ENCODE measurements around the gene PLD4. TPM values are rescaled to one million over a fixed set of nuclear protein-coding genes. Genes with fewer than 3 reads are reported as not detected.

Gene PLD4
- total RNA-seq, 1 donor from 2014 or later, result not detected

GRCh38 chr14:104969741-104970230, 45.1 kb downstream of the PLD4 start:
- no peak overlapping the region for H3K27ac Mint-ChIP-seq (ENCODE audit: unreplicated experiment)
- peak; percentile 14 for DNase-seq
- peaks cover 5% of the 10 kb centered on the region for H3K4me1 Mint-ChIP-seq (ENCODE audit: low read depth, unreplicated experiment)
- H3K36me3 Mint-ChIP-seq (ENCODE audit: unreplicated experiment), result no peaks in the 10 kb centered on the region
- peaks cover 2% of the 10 kb centered on the region for H3K9me3 Mint-ChIP-seq (ENCODE audit: unreplicated experiment)
- H3K27me3 Mint-ChIP-seq (ENCODE audit: unreplicated experiment), result peaks cover 4% of the 10 kb centered on the region
- no peak for TF ChIP-seq CTCF (IDR thresholded peaks at IDR 0.05; ENCODE audit: partially characterized antibody, unreplicated experiment)
- no peak overlapping the region for H3K4me3 Mint-ChIP-seq (ENCODE audit: unreplicated experiment)

- H3K4me1 Mint-ChIP-seq (ENCODE audit: low read depth, unreplicated experiment), result peaks cover 5% of the 10 kb centered on the region
- no peak overlapping the region for H3K27ac Mint-ChIP-seq (ENCODE audit: unreplicated experiment)
- no peak overlapping the region for H3K4me3 Mint-ChIP-seq (ENCODE audit: unreplicated experiment)
- peaks cover under 1% of the 10 kb centered on the region for H3K9me3 Mint-ChIP-seq (ENCODE audit: unreplicated experiment)
- no peak for TF ChIP-seq CTCF (IDR thresholded peaks at IDR 0.05; ENCODE audit: partially characterized antibody, unreplicated experiment)
- H3K36me3 Mint-ChIP-seq (ENCODE audit: unreplicated experiment), result no peaks in the 10 kb centered on the region
- DNase-seq, result peak; percentile 62
- H3K27me3 Mint-ChIP-seq (ENCODE audit: unreplicated experiment), result peaks cover 4% of the 10 kb centered on the region
These were observed 45.8 kb downstream of the PLD4 start for GRCh38 chr14:104970231-104971068.

GRCh38 chr14:104971447-104972240, 47.0 kb downstream of the PLD4 start:
- no peak for TF ChIP-seq CTCF (IDR thresholded peaks at IDR 0.05; ENCODE audit: partially characterized antibody, unreplicated experiment)
- Mint-ChIP-seq H3K27ac (ENCODE audit: unreplicated experiment) (no peak overlapping the region), H3K4me3 (ENCODE audit: unreplicated experiment) (no peak overlapping the region), H3K36me3 (ENCODE audit: unreplicated experiment) (no peaks in the 10 kb centered on the region), H3K9me3 (ENCODE audit: unreplicated experiment) (peaks cover 3% of the 10 kb centered on the region), H3K27me3 (ENCODE audit: unreplicated experiment) (peaks cover 6% of the 10 kb centered on the region), H3K4me1 (ENCODE audit: low read depth, unreplicated experiment) (peaks cover 11% of the 10 kb centered on the region)
- peak; percentile 14 for DNase-seq

GRCh38 chr14:104972301-104973134, 47.8 kb downstream of the PLD4 start:
- peaks cover 6% of the 10 kb centered on the region for H3K27me3 Mint-ChIP-seq (ENCODE audit: unreplicated experiment)
- no peak for TF ChIP-seq CTCF (IDR thresholded peaks at IDR 0.05; ENCODE audit: partially characterized antibody, unreplicated experiment)
- no peak overlapping the region for H3K27ac Mint-ChIP-seq (ENCODE audit: unreplicated experiment)
- peak; percentile 12 for DNase-seq
- H3K9me3 Mint-ChIP-seq (ENCODE audit: unreplicated experiment), result peaks cover 3% of the 10 kb centered on the region
- H3K36me3 Mint-ChIP-seq (ENCODE audit: unreplicated experiment), result no peaks in the 10 kb centered on the region
- no peak overlapping the region for H3K4me3 Mint-ChIP-seq (ENCODE audit: unreplicated experiment)
- peaks cover 12% of the 10 kb centered on the region for H3K4me1 Mint-ChIP-seq (ENCODE audit: low read depth, unreplicated experiment)

Data from glutamatergic neuron (in vitro differentiated cells).